IPS-NIHi11 (cell line): ENCODE measurements around the gene ZNF503.

Experiments used
- DNase-seq: peaks from one replicate; pipeline ENCODE4 v3.0.0; 2012; ENCODE audit warnings: mixed read lengths, low spot score

Gene ZNF503, protein sequence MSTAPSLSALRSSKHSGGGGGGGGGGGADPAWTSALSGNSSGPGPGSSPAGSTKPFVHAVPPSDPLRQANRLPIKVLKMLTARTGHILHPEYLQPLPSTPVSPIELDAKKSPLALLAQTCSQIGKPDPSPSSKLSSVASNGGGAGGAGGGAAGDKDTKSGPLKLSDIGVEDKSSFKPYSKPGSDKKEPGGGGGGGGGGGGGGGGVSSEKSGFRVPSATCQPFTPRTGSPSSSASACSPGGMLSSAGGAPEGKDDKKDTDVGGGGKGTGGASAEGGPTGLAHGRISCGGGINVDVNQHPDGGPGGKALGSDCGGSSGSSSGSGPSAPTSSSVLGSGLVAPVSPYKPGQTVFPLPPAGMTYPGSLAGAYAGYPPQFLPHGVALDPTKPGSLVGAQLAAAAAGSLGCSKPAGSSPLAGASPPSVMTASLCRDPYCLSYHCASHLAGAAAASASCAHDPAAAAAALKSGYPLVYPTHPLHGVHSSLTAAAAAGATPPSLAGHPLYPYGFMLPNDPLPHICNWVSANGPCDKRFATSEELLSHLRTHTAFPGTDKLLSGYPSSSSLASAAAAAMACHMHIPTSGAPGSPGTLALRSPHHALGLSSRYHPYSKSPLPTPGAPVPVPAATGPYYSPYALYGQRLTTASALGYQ

DNA sequence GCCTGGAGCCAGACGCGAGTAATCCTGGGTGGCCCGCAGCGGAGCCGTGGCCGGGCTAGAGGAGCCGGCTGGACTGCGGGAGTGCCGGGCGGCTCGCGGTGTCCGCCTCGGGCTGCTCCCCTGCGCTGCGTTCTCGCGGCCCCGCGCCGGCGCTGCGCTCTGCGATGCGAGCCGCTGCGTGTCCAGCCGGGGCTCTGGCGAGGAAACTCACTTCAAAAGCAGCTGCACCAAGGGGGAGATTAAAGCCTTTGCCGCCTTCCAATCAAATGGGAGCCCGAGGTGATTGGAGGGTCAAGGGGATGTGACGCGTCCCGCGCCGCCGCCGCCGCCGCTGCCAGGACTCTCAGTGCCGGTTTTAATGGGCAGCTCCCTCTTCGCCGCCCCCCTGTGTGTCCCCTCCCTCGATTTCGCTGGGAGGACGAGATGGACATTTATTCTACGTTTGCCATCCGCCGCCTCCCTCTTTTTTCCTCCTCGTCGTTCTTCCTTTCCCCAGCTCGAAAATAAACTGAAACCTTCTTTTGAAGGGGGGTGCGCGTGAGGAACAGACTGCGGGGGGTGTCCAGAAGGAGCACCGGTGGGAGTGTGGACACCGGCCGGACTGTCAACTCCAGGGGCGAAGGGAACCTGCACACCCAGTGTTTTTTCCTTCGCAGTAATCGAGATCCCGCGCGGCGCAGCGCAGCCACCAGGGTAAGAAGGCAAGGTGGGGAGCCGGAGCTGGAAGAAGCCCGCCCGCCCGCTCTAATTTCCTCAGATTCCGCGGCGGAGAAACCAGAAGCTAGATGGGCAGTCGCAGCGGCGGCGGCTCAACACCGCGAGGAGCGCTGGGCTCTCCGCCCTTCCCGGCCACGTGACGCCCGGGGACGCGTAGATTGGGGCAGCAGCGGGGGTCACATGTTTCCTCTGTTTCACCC, at the start of gene ZNF503:
TSS of gene ZNF503 (minus strand) at position 196 of the 917 bp plus-strand sequence. CDS start 345 bp downstream, outside the sequence.
- DNase-seq = peak; percentile 88

DNA sequence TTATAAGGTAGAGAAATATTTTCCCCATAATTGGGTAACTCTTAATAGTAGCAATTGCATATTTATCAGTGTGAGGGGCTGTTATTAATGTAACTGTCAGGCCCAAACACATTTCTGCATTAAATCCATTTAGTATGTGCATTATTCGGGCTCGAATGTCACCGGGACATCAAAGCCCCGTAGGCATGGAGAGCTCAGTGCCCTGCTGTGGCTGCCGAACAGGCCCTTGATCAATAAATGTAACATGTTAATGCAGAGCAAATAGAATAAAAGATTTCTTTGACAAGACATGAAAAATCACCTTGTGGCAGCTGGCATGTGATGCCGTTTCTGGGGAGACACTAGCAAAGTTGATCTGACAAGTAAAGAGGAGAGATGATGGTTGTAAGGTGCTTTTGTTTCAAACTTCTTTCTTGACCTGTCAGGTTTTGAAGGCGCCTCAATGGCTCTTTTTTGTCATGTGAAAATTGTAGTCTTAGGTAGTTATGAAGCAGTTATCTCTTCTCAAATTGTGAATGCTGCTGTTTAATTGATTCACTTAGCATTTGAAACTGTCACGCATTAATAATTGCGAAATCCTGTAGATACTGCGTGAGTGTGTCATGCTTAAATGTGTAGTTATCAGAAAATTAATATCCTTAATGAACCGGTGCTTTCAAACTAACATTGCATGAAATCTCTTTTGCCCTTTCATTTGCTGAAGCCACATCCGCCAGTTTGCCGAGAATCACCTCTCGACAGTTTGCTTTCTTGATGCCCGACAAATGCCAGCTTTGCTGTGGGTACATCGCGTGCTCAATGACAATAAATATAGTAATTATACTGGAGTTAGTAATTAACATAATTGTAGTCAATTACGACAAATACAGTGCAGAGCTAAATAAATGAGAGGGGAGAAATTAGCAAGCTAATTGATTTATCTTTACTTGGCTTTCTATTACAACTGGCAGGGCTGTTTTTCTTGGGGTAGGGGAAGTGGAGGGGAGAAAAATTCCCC, 49.4 kb upstream of the ZNF503 start:
- no peak for DNase-seq

DNA sequence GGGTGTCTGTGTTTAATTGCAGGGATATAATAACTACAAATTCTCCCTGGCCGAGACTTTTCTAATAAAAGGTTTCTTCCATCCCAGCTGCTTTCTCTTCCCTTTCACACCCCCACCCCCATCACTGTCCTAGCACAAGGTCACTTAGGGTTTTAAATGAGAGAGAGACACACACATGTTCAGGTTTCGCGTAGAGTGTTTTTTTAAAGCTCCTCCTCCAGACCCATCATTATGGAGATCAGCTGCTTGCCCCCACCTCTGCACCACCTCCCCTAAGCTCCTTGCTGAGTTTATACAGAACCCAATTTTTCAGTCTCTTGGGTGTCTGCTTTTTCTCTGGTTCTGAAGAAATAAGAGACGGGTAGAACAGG, 48.5 kb upstream of the ZNF503 start:
- DNase-seq = no peak

DNA sequence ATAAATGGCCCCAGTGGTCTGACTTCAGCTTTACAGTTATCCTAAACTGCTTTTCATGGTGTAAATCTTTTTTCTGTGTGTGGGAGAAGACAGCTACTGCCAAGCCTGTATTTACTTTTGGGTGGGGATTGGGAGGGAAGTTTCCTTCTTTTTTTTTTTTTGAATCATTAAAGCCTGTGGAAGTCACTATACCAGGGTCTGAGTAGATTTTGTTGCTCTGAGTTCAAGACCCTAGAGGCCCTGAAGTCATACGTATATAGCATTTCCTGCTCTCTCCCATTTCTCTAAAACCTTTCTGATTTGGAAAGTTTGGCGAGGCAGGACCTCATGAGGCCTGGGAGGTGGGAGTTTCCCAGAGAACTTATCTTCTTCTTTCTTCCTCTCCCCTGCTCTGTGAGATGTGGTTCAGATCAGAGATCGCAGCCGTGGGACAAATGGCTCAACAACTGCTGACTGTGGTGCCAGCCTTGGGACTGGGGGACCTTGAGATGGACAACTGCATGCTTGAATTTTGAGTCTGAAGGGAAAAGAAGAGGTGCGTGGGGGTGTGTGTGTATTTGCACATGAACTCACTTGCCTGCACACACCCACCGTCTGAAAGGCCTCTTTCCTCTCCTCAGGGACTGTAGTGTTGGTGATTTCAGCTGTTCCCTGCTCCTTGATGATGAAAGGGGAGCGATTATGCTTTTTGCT, 48.0 kb upstream of the ZNF503 start:
- DNase-seq = no peak

DNA sequence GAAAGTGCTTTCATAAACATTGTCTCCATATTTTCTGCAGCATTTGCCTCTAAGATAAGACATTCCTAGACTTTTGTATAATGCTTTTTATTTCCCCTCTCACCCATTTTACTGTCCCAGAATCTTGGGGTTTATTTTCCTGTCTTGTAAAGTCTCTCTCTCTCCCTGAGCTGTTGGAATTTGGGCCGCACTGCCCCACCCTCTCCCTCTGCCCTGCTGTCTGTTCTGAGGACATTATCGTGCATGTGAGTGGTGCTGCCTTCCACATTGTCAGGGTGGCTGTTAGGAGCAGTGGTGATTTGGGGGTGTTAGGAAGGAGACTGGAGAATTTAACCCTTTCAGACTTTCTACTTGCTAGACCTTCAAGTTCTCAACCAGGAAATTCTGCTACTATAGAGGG, 46.6 kb upstream of the ZNF503 start:
- no peak for DNase-seq

DNA sequence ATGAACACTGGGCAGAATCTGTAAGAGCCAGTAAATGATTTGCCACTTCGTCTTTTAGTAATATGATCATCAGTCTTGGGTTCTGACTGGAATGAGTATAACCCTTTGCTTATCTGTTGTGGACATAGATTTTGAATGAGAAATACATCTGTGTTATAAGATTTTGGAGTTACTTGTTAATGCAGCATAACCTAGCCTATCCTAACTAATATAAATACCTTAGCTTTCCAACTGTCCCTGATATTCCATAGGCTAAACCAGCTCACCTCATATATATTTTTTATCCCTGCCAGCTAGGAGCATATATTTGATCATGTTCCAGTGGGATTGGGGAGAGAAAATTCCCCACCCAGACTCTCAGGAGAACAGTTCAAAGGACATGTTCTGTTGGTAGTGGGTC, 44.9 kb upstream of the ZNF503 start:
- no peak for DNase-seq

DNA sequence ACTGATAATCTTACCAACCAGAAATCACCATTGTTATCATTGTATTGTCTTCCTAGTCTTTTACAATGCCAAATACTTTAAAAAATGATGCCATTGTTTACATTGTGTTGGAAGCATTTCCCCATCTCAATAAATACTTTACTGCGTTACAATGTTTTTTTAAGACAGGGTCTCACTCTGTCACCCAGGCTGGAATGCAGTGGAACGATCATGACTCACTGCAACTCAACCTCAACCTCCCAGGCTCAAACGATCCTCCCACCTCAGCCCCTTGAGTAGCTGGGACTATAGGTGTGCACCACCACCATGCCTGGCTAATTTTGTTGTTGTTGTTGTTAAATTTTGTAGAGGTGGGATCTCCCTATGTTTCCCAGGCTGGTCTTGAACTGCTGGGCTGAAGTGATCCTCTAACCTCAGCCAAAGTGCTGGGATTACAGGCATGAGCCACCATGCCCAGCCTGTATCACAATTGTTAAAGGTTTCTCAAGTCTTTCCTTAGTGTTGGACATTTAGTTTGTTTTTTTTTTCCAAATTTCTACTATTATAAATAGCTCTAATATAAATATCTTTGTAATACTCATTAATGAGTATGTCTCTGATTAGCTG, 43.3 kb upstream of the ZNF503 start:
- DNase-seq = no peak

DNA sequence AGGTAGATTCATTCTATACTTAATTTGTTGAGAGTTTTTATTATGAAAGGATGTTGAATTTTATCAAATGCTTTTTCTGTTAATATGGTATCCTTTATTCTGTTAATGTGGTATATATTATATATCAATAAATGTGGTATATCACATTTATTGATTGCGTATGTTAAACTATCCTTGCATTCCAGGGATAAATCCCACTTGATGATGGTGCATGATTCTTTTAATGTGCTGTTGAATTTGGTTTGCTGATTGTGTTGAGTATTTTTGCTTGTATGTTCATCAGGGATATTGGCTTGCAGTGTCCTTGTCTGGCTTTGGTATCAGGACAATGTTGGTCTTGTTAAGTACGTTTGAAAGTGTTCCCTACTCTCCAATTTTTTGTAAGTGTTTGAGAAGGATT, 41.8 kb upstream of the ZNF503 start:
- DNase-seq = no peak

DNA sequence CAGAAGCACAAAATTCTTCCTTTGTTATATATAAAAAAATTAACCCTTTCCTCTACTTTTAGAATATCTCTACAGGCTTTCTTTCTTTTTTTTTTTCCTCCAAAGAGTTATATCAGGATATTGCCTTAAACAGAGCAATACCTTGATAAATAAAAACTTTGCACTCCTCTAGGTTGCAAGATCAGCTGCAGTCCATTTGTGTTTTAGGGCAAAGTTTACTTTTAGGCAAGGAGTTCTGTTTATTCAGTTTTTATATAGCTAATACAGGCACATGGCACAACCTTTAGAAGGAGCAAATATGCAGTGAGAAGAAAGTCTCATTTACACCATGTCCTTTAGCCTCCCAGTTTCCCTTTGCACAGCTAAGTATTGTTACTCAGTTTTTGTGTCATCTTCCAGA, 40.1 kb upstream of the ZNF503 start:
- no peak for DNase-seq

DNA sequence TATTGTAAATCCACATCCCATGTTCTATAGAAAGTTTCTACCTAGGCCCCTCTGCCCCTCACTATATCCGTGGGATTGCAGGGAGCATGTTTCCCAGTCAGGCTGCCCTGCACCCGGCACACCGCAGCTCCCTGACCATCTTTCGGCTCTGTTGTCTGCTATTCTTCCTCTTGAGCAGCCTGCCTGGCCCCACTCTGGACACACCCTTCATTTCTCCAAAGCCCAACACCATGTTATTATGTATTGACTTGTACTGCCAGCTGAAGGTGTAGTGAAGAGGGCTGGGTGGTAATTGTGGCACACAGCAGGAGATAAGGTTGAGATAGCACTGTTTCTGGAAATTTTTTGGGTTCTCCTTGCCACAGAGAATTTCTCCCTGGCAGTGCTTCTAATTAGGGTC, 39.6 kb upstream of the ZNF503 start:
- no peak for DNase-seq

DNA sequence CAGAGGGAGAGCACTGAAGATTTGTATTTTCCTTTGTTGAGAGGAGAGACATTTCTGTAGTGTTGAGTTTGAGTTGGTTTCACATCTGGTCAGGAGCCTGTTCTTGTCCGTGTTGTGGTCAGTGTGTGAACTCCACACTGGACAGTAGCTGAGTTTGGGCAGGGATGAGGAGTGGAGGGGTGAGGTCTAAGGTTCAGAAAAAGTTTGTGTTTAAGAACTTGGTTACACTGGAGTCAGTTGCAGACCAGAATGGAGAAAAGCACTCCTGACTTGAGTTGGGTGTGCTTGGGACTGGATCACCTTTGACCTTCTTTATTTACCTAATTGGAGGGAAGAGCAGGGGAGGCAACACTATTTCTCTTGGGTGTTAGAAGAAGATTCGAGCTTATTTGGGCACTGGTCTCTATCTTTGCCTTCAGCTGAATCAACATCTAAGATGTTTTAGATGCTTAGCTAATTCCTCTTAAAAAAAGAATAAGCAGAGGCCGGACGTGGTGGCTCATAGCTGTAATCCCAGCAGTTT, 38.8 kb upstream of the ZNF503 start:
- no peak for DNase-seq

DNA sequence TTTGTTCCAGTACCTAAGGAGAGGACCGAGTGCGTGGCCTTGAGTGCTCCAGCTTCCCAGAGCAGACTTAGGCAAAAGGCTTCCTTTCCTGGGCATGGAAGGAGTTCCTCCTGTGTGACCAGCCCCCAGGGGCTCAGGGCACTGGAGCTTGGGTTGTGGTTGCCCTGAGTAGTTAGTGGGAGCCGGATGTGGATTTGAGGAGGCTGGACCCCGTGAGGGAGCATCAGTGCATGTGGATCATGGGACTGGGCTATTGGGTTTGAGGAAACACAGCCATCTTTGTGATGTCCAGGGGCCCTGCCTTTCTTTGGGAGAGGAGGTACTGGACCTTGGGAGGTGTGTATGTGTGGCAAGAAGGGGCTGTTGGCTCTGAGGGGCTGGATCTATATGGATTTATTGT, 38.2 kb upstream of the ZNF503 start:
- DNase-seq = no peak

DNA sequence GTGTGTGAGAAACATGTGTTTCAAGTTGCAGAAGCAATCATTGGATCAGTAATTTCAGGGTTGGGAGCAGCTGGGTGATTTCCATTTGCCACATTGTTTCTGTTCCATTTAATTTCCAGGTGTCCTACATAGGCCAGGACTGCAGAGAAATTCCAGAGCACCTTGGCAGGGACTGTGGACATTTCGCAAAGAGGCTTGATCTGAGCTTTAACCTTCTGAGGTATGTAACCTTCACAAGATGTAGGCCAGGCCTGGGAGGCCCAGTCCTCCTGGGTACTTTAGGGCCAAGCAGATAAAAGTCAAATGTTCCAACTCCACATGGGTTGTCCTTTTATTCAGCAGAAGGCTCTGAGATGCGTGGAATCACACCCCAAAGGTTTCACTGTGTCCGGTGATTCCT, 36.7 kb upstream of the ZNF503 start:
- DNase-seq = no peak

DNA sequence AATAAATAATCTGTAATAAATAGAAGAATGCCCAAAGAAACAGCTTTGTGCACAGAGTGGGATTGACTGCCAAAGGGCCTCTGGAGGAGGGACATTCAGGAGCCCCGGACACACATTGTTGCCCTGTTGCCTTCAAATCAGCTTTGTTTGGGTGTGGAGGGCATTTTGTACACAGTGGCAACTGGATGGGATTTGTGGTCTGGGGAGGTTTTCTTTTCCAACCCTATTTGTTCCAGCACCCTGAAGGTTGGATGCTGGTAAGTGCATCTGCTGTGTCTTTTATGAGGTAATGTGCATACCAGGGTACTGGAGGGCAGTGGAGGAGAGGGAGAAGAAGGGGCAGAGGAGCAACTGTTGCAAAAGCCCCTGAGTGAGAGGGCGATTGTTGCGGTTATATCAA, 36.1 kb upstream of the ZNF503 start:
- DNase-seq = no peak

DNA sequence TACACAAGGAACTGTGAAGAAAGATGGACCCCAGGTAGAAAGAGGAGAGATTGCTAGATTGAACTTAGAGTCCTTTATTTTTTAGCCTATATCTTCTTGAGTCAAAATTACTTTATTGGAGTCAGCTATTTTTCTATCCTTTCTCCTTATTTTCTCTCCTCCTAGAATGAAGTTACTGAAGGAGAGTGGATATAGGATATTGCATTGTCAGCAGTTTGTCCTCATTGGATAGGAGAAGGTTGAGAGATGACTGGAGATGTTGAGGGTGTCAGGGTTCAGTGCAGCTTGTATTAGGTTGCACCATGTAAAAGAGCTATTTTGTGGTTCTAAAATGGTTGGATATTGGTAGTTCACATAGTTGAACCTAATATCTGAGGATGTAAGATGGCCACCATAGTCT, 35.3 kb upstream of the ZNF503 start:
- no peak for DNase-seq

DNA sequence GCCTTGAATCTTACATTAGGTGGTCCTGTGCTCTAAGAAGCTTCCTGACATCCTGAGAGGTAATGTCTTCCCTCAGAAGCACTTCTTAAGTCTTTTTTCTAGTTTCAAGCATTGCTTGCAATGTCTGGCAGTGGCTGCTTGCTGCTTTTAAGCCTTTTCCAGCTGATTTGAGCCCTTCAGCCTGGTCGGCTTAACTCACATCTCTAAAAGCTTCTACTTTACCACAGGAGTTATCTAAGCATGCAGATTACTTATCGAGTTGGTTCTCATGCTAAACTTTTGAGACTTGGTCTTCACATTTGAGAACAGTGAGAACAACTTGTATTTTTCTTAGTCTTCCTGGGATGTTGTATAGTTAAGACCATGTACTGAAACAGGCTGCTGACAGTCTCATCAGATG, 33.7 kb upstream of the ZNF503 start:
- DNase-seq = no peak

DNA sequence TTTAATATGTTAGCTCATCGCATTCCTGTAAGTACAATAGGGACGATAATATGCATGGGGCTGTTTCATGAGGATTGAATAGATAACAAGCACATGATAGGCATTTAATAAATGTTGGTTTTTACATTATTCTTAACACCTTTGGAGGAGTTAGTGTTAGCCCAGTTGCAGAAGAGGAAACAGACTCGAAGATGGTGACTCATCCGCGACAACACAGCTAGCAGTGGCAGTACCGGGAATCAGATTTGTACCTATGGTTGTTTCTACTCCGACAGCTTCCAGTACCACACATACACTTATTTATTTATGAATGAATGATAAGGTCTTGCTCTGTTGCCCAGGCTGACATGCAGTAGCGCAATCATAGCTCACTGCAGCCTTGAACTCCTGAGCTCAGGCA, 32.7 kb upstream of the ZNF503 start:
- DNase-seq = no peak

DNA sequence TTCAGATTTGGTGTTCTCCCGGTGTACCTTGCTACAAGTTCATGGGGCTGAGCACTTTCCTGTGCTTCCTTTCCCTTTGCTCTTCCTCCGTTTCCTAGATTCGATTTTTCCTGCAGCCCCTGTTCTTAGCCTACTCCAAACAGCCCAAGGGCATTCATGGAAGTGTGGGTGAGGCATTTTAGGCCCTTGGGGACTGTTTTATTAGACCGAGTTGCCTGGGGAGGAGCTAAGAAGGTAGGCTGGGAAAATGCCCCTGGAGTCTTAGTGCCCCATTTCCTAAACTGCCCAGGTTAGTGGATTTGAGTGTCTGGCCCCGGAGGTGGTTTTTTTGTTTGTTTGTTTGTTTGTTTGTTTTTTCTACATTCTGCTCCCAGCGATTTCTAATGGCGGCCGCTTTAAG, 31.7 kb upstream of the ZNF503 start:
- DNase-seq = no peak

DNA sequence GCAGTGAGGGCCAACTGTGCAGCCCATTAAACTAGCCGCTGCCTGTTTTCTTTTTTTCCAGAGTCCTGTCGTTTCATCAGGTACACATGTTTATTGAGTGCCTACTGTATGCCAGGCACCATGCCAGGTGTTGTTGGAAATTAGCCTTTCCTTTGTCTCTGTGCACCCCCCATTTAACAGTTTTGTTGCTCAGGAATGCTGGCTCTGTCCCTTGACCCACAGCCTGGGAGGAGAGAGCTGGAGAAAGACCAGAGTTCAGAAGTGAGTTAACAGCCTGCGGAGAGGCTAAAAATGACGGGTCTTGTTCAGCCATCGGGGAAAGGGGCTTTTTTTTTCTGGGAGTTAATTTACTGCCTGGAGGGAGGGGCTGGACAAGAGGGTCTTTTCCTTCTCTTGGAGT, 31.2 kb upstream of the ZNF503 start:
- no peak for DNase-seq

DNA sequence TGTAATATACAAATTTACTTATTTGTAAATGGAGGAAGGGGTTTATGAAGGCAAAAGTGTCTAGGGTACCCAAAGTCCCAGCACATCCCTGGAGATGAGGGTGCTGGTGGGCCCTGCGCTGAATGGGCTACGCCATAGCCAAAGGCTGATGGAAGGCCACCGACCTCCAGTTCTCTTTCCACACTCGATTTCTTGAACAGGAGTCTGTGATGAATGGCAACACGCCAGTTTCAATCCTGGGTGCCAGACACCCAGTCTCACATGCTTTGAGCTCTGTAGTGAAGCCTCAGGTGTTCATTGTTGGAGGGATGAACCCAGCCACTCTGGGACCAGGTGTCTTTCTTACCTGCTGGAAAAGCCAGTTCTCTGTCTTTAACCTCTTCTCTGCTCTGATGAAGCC, 30.6 kb upstream of the ZNF503 start:
- no peak for DNase-seq
